SU-DHL-6 (cell line): ENCODE results near the gene RALGPS1.

Source experiments
- CTCF ChIP-seq: fragments of 200-600 bp; sonication (generic); IDR thresholded peaks from one replicate; pipeline ENCODE4 v1.5.1; 2017; ENCODE audit warnings: antibody characterized with exemption, mild to moderate bottlenecking, low read length, moderate library complexity; ENCODE audit not compliant: insufficient read depth, poor library complexity, severe bottlenecking
- EZH2phosphoT487 ChIP-seq: fragments of 200-600 bp; sonication (generic), shearing (Covaris generic); conservative IDR thresholded peaks from 2 replicates; pipeline ENCODE4 v1.6.1; 2018; ENCODE audit warnings: mild to moderate bottlenecking, antibody characterized with exemption, low read length, moderate library complexity, mixed read lengths

- TF ChIP-seq CTCF (no peak), EZH2phosphoT487 (no peak)
Measured at GRCh38 chr9:127210851-127211730, 296.5 kb downstream of the RALGPS1 start.
